WI38 (cell line): ENCODE data around the gene ATXN7.

Experiments used
- H3K4me3 ChIP-seq: 2 replicates; pipeline ENCODE4 v1.5.1; 2011; ENCODE audit warnings: low read depth, mild to moderate bottlenecking, control low read depth, low read length
- TF ChIP-seq, protein P1 (sequence below): IDR thresholded peaks from 2 replicates; pipeline ENCODE4 v1.5.1; 2012; ENCODE audit warnings: low read depth, mild to moderate bottlenecking, control low read depth, low read length

The ATXN7 gene, protein sequence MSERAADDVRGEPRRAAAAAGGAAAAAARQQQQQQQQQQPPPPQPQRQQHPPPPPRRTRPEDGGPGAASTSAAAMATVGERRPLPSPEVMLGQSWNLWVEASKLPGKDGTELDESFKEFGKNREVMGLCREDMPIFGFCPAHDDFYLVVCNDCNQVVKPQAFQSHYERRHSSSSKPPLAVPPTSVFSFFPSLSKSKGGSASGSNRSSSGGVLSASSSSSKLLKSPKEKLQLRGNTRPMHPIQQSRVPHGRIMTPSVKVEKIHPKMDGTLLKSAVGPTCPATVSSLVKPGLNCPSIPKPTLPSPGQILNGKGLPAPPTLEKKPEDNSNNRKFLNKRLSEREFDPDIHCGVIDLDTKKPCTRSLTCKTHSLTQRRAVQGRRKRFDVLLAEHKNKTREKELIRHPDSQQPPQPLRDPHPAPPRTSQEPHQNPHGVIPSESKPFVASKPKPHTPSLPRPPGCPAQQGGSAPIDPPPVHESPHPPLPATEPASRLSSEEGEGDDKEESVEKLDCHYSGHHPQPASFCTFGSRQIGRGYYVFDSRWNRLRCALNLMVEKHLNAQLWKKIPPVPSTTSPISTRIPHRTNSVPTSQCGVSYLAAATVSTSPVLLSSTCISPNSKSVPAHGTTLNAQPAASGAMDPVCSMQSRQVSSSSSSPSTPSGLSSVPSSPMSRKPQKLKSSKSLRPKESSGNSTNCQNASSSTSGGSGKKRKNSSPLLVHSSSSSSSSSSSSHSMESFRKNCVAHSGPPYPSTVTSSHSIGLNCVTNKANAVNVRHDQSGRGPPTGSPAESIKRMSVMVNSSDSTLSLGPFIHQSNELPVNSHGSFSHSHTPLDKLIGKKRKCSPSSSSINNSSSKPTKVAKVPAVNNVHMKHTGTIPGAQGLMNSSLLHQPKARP

DNA sequence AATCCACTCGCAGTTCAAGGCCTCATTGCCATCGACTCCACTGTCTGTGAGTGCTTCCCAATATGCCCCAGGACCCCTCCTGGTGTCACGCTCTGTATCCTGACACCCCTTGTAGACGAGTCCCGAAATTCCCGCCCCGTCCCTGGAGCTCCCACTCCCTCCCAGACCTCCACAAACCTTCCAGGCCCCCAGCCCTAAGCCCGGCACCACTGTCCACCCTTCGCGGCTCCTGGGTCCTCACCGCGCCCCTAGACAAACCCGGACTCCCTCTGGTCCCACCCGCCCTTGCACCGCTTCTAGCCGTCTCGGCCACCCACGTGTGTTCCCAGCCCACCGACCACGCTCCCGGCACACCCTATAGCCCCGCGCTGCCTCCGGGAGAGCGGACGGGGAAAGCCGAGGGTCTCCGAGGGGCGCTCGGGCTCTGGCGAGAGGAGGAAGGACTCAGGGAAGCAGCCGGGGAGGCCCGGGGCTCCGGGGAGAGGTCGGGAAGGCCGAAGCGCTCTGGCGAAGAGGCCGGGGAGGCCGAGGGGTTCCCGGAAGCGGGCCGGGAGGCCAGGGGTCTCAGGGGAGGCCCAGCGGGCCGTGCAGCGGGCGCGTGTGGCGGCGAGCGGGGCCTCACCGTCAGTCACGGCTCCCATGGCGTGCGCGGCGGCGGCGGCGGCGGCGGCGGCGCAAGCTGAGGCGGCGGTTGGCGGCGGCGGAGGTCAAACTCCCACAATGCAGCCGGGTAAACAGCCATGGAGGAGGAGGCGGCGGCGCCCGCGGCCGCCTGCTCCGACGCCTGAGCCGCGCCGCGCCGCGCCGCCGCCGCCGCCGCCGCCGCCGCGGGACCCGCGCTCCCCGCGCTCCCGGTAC lies at the start of gene ATXN7, which contains the start of gene THOC7:
Gene ATXN7 (plus strand): TSS at position 718 of the 858 bp plus-strand sequence. CDS start 48,732 bp downstream, outside the sequence.
Gene THOC7 (minus strand): TSS at position 656 of the 858 bp plus-strand sequence. CDS start 15 bp downstream, at position 641.
- TF ChIP-seq, protein P1, sequence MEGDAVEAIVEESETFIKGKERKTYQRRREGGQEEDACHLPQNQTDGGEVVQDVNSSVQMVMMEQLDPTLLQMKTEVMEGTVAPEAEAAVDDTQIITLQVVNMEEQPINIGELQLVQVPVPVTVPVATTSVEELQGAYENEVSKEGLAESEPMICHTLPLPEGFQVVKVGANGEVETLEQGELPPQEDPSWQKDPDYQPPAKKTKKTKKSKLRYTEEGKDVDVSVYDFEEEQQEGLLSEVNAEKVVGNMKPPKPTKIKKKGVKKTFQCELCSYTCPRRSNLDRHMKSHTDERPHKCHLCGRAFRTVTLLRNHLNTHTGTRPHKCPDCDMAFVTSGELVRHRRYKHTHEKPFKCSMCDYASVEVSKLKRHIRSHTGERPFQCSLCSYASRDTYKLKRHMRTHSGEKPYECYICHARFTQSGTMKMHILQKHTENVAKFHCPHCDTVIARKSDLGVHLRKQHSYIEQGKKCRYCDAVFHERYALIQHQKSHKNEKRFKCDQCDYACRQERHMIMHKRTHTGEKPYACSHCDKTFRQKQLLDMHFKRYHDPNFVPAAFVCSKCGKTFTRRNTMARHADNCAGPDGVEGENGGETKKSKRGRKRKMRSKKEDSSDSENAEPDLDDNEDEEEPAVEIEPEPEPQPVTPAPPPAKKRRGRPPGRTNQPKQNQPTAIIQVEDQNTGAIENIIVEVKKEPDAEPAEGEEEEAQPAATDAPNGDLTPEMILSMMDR: no peak
- peak within 1 kb of the TSS; percentile 89 for H3K4me3 ChIP-seq

DNA sequence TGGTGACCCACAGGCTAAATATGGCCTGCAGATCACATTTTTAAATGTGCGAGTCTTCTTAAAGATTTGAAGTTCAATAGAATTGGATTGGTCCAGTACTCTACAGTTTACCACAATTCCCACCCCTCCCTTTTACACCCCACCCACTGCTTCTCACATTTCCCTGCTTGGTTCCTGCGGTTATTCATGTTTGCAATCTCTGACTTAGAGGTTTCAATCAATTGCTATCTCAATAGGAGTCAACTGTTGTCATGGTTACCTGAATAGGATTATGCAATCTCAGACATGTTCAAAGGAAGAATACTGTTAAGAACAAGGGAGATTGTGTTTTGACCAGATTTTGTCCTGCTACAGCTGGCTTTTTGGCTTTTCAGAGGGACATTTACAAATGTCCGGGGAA lies 49.4 kb upstream of the ATXN7 start:
- TF ChIP-seq, protein P1: no peak
- H3K4me3 ChIP-seq: no peak overlapping the region

DNA sequence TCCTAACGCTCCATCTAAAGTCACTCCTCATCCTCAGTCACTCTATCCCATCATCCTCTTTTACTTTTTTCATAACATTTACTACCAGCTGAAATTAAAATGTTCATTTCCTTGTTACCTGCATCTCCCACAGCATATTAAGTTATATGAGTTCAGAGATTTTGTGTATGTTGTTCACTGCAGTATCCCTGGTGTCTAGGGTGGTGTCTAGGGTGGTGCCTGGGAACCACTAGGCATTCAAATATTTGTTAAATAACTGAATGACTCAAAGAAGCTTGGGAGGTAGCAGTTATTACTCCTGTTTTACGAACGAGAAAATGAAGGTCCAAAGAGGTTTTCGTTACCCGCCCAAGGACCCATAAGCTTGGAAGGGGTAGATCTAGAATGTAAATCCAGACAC lies 46.4 kb upstream of the ATXN7 start:
- TF ChIP-seq, protein P1: no peak
- H3K4me3 ChIP-seq: no peak overlapping the region

GRCh38 chr3:63818282-63819150 lies 45.2 kb upstream of the ATXN7 start:
- no peak overlapping the region for H3K4me3 ChIP-seq
- TF ChIP-seq, protein P1: peak; percentile 61

GRCh38 chr3:63819151-63819398 lies 44.6 kb upstream of the ATXN7 start, which contains the start of gene C3orf49:
C3orf49 (plus strand) TSS chr3:63819299; CDS start chr3:63819472, 173 bp downstream.
- TF ChIP-seq, protein P1: no peak
- H3K4me3 ChIP-seq: no peak within 1 kb of the TSS

DNA sequence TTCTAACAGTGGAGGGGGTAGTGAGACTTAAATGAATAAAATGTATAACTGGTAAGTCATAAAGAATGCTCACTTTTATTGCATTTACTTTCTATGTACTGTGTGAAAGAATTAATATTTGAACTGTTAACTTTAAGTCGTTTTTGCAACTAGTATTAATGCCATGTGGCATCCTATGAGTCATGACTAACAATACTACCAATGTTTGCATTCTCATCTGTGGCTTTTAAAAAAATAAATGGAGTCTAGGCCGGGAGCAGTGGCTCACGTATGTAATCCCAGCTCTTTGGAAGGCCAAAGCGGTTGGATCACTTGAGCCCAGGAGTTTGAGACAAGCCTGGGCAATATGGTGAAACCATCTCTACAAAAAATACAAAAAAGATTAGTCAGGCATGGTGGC lies 39.4 kb upstream of the ATXN7 start:
- TF ChIP-seq, protein P1: no peak

More for the DNA sequence above, 39.4 kb upstream of the ATXN7 start:
- H3K4me3 ChIP-seq: no peak overlapping the region
